GM10266 (cell line): ENCODE data around the gene CNEP1R1.

Experiments used
- DNase-seq: peaks from one replicate; pipeline ENCODE4 v3.0.0; 2012; ENCODE audit errors: extremely low spot score
- TF ChIP-seq, protein P1 (sequence below): IDR thresholded peaks from 2 replicates; pipeline ENCODE4 v1.5.1; 2012; ENCODE audit warnings: mild to moderate bottlenecking, low read depth; ENCODE audit not compliant: control insufficient read depth, insufficient read depth; ENCODE audit errors: missing control alignments

The CNEP1R1 gene

GRCh38 chr16:50069060-50069459 lies 44.0 kb downstream of the CNEP1R1 start:
- TF ChIP-seq, protein P1, sequence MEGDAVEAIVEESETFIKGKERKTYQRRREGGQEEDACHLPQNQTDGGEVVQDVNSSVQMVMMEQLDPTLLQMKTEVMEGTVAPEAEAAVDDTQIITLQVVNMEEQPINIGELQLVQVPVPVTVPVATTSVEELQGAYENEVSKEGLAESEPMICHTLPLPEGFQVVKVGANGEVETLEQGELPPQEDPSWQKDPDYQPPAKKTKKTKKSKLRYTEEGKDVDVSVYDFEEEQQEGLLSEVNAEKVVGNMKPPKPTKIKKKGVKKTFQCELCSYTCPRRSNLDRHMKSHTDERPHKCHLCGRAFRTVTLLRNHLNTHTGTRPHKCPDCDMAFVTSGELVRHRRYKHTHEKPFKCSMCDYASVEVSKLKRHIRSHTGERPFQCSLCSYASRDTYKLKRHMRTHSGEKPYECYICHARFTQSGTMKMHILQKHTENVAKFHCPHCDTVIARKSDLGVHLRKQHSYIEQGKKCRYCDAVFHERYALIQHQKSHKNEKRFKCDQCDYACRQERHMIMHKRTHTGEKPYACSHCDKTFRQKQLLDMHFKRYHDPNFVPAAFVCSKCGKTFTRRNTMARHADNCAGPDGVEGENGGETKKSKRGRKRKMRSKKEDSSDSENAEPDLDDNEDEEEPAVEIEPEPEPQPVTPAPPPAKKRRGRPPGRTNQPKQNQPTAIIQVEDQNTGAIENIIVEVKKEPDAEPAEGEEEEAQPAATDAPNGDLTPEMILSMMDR, result no peak
- no peak for DNase-seq

GRCh38 chr16:50071075-50071671 lies 46.1 kb downstream of the CNEP1R1 start:
- TF ChIP-seq, protein P1, result no peak
- DNase-seq, result no peak

- TF ChIP-seq, protein P1, result no peak
- no peak for DNase-seq
Measured at GRCh38 chr16:50072730-50073129, 47.7 kb downstream of the CNEP1R1 start.

GRCh38 chr16:50079397-50080140 lies 54.5 kb downstream of the CNEP1R1 start:
- DNase-seq, result no peak
- TF ChIP-seq, protein P1, result no peak

DNA sequence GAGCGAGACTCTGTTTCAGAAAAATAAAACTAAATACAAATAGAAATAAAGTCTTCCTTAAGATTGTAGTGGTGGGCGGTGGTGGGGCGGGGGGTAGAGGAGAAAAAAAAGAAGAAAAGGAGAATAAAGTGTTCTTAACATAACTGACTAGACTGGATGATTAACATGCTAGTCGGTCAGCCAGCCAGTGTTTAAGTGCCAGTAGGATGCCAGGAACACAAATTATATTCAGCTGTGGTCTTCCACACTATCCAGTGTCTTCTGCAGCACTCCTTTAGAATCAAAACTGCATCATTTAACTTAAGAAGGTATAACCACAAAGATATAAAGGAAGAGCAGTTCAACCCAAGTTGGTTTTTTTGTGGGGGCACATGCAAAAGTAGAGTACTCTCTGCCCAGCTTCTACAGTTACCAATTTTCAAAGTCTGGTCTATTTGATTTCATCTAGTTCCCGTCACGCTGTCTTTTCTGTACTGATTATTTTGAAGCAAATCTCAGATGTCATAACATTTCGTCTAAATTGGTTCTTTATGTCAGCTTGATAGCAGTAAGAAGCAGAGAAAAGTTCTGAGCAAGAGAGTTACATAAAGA lies 56.5 kb downstream of the CNEP1R1 start:
- TF ChIP-seq, protein P1, result no peak
- DNase-seq, result no peak

DNA sequence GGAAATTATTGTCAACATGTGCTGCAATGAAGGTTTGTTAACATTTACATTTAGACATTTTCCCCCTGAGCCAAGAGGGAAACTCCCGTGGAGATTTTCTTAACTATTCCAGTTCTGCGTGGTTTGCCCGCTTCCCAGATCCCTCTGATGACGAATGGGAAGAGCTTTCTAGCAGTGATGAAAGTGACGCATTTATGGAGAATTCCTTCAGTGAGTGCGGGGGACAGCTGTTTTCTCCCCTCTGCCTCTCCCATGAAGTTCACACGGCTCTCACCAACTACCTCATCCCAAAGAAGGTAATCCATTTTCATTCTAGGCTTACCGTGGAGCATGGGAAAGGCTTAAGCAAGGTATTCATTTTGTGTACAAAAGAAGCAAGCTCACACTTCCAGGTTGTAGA lies 59.0 kb downstream of the CNEP1R1 start:
- TF ChIP-seq, protein P1, result no peak
- DNase-seq, result no peak

GRCh38 chr16:50086176-50086575 lies 61.2 kb downstream of the CNEP1R1 start:
- TF ChIP-seq, protein P1, result no peak
- DNase-seq, result no peak
